ENCODE measurements around the gene DDX55.

Gene DDX55

DNA sequence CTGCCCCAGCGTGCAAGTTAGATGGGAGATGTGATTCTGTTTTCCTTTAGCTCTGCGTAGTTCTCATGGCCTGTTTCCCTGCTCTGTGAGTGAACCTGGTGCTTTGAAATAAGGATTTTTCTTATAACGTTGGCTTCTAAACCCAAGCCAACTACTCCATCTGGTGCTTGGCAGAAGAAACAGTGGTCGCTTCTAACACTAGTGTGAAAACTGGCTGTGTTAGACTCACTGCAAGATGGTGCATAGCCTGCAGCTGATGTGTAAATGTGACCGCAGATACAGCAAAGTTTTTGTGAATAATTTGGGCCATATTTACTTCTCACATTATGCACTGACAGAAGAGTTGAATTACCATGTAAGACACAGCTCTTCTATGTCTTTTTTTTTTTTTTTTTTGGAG is 44.0 kb downstream of the DDX55 start:
- no peak for TF ChIP-seq GATA2 (IDR thresholded peaks at IDR 0.05; ENCODE audit: low read depth, low read length)
- TF ChIP-seq GATA3 (IDR thresholded peaks at IDR 0.05; ENCODE audit: low read depth, low read length): no peak

DNA sequence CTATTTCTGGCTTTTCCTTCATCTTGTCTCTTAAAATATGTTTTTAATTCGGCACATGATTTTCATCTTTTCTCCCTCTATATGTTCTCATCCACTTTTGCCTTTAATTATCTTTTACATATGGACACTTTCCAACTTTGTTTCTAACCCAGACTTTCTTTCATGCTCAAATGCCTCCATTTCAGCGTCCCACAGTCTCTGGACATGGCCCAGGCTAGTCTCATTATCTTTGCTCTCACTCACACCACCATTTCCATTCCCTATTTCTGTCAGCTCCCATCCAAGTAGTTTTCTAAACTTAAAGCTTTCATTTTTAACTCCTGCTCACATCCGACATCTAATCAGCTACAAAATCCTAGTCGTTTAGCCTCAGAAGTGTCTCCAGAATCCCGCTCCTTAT is 46.5 kb downstream of the DDX55 start:
- TF ChIP-seq GATA2 (IDR thresholded peaks at IDR 0.05; ENCODE audit: low read depth, low read length) (no peak), GATA3 (IDR thresholded peaks at IDR 0.05; ENCODE audit: low read depth, low read length) (no peak)

DNA sequence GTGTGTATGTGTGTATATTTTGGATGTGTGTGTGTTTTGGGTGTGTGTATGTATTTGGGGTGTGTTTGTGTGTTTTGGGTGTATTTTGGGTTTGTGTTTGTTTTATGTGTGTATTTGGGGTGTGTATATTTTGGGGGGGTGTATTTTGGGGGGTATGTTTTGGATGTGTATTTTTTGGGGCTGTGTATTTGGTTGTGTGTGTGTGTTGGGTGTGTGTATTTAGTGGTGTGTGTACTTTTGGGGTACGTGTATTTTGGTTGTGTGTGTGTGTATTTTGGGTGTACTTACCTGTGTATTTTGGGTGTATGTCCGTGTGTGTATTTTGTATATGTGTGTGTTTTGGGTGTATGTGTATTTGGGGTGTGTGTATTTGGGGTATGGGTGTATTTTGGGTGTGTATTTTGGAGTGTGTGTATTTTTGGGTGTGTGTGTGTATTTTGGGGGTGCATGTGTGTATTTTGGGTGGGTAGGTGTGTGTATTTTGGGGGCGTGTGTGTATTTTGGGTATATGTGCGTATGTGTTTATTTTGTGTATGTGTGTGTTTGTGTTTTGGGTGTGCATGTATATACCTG is 52.3 kb downstream of the DDX55 start:
- TF ChIP-seq GATA3 (IDR thresholded peaks at IDR 0.05; ENCODE audit: low read depth, low read length) (no peak), GATA2 (IDR thresholded peaks at IDR 0.05; ENCODE audit: low read depth, low read length) (no peak)

DNA sequence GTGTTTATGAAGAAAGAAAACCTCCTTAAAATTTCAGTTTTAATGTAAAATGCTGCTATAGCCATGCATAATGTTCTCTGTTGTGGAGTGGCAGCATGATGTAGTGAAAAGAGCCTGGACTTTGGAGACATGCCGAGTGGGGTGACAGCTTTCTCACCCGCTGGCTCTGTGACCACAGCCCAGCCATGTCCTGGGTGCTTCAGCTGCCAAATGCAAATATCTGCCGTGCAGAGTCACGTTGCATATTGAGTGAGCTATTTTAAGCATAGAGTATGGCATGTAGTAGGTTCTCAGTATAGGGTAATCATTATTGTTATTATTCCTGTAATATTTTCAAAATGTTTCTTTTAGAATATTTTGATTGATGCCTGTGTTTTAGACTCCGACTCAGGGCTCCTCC is 53.5 kb downstream of the DDX55 start:
- no peak for TF ChIP-seq GATA3 (IDR thresholded peaks at IDR 0.05; ENCODE audit: low read depth, low read length)
- no peak for TF ChIP-seq GATA2 (IDR thresholded peaks at IDR 0.05; ENCODE audit: low read depth, low read length)

DNA sequence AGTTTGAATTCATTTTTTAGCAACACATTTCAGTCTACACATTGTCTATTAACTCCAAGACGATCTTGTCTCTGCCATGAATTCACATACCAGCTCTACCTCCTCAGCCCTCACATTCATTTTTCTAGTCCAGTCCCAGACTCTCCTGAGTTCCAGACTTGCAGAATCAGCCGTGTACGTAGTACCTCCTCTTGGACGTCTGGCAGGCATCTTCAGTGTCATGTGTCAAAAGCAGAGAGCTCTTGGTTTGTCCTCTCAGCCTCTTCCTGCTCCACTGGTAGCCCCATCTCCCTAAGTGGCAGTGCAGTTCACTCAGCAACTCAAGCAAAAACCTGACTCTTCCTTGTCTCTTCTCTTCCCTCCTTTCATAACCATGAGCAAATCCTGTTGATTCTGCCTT is 54.5 kb downstream of the DDX55 start:
- TF ChIP-seq GATA3 (IDR thresholded peaks at IDR 0.05; ENCODE audit: low read depth, low read length) (no peak), GATA2 (IDR thresholded peaks at IDR 0.05; ENCODE audit: low read depth, low read length) (no peak)

DNA sequence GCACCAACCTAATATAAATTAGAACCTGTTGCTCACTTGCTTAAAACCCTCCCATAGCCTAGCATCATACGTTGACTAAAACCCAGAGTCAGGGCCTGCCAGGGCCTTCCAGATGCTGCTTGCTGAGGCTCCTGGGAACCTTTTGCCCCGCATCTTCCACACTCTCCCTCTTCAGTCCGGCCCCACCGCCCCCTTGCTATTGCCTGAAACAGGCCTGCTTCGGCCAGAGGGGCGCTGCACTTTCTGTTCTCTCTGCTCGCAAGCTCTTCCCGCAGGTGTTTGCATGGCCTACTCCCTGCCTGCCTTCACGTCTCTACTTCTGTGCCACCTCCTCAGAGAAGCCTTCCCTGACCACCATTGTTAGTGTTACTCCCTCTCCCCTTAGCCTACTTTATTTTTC is 55.3 kb downstream of the DDX55 start:
- TF ChIP-seq GATA3 (IDR thresholded peaks at IDR 0.05; ENCODE audit: low read depth, low read length) (no peak), GATA2 (IDR thresholded peaks at IDR 0.05; ENCODE audit: low read depth, low read length) (no peak)

DNA sequence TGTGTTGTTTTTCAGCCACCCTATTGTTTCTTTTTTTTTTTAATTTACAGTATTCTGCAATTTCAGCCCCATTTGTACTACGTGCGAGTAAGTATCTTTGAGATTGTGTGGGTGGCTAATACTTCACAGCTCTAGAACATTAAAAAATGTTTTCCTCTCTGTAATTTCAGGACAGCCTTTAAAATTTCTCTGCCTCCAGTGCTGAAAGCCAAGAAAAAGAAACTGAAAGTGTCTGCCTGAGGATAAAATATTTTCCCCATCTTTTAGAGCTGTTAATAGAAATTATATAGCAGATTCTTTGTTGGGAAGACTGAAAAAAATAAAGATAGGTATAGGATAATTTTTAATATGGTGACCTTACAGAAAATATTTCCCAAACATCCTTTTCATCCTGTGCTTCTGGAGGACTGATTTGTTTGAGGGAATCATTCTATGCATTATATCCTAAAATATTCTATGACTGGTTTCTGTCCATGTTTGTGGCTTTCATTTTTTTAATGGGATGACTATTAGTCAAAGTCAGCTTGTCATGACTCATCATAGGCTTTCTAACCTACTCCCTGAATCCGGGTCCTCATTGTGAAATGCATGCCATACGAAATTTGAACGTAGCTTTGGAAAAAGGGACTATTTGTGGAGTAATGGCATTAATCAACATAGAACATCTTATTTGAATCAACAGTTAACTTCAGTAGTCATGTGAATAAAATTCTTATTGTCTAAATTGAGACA is 58.3 kb downstream of the DDX55 start:
- no peak for TF ChIP-seq GATA3 (IDR thresholded peaks at IDR 0.05; ENCODE audit: low read depth, low read length)

DNA sequence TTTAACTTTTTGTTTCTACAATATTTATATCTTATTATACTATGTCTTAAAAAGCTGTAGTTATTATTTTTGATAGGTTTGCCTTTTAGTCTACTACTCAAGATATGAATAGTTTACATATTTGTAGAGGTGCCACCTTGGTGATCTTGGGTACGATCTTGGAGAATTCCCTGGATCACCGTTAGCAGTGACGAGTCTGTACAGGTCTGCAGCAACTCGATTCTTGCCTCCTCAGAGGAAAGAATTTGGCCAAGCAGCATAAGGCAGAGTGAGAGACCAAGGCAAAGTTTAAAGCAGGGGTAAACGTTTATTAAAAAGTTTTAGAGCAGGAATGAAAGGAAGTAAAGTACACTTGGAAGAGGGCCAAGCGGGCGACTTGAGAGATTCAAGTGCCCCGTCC is 65.9 kb downstream of the DDX55 start:
- TF ChIP-seq GATA2 (IDR thresholded peaks at IDR 0.05; ENCODE audit: low read depth, low read length) (no peak), GATA3 (IDR thresholded peaks at IDR 0.05; ENCODE audit: low read depth, low read length) (no peak)

Measured in SH-SY5Y (cell line).